ENCODE results near the gene NPLOC4.
A peak's percentile ranks its signal among the peaks of the same experiment; 100 is the strongest.
"Not testable (repeated sequence)": the region's sequence is repeated elsewhere in the genome, so short reads cannot be mapped to it uniquely, and the experiment has no call there.

The NPLOC4 gene

GRCh38 chr17:81675515-81676221 lies 38.8 kb upstream of the NPLOC4 start:
- not testable (repeated sequence) for H3K4me3 ChIP-seq (ENCODE audit: low read depth, low read length); H3K27ac ChIP-seq (ENCODE audit: low read depth, low read length); H3K9me3 ChIP-seq (ENCODE audit: control insufficient read depth, insufficient read depth, low read length); H3K9ac ChIP-seq (ENCODE audit: low read depth, low read length); H3K27me3 ChIP-seq (ENCODE audit: control insufficient read depth, insufficient read depth, low read length); H3K4me1 ChIP-seq (ENCODE audit: control insufficient read depth, insufficient read depth, low read length)
- H3K36me3 ChIP-seq (ENCODE audit: control insufficient read depth, insufficient read depth, low read length) = peaks cover 38% of the 10 kb centered on the region

- H3K36me3 ChIP-seq (ENCODE audit: control insufficient read depth, insufficient read depth, low read length) = peaks cover 57% of the 10 kb centered on the region
- H3K9me3 ChIP-seq (ENCODE audit: control insufficient read depth, insufficient read depth, low read length) = no peaks in the 10 kb centered on the region
- no peak overlapping the region for H3K9ac ChIP-seq (ENCODE audit: low read depth, low read length)
- H3K27me3 ChIP-seq (ENCODE audit: control insufficient read depth, insufficient read depth, low read length) = no peaks in the 10 kb centered on the region
- H3K27ac ChIP-seq (ENCODE audit: low read depth, low read length) = no peak overlapping the region
- H3K4me1 ChIP-seq (ENCODE audit: control insufficient read depth, insufficient read depth, low read length) = no peaks in the 10 kb centered on the region
- no peak overlapping the region for H3K4me3 ChIP-seq (ENCODE audit: low read depth, low read length)
Observed at GRCh38 chr17:81673561-81674258, 36.8 kb upstream of the NPLOC4 start.

GRCh38 chr17:81672954-81673353 lies 36.0 kb upstream of the NPLOC4 start:
- Histone ChIP-seq H3K9me3 (ENCODE audit: control insufficient read depth, insufficient read depth, low read length) (no peaks in the 10 kb centered on the region), H3K9ac (ENCODE audit: low read depth, low read length) (no peak overlapping the region), H3K4me3 (ENCODE audit: low read depth, low read length) (no peak overlapping the region), H3K27me3 (ENCODE audit: control insufficient read depth, insufficient read depth, low read length) (no peaks in the 10 kb centered on the region), H3K4me1 (ENCODE audit: control insufficient read depth, insufficient read depth, low read length) (no peaks in the 10 kb centered on the region), H3K36me3 (ENCODE audit: control insufficient read depth, insufficient read depth, low read length) (peaks cover 65% of the 10 kb centered on the region), H3K27ac (ENCODE audit: low read depth, low read length) (no peak overlapping the region)

- H3K4me1 ChIP-seq (ENCODE audit: control insufficient read depth, insufficient read depth, low read length) = no peaks in the 10 kb centered on the region
- H3K9ac ChIP-seq (ENCODE audit: low read depth, low read length) = no peak overlapping the region
- H3K27ac ChIP-seq (ENCODE audit: low read depth, low read length) = no peak overlapping the region
- H3K27me3 ChIP-seq (ENCODE audit: control insufficient read depth, insufficient read depth, low read length) = no peaks in the 10 kb centered on the region
- no peak overlapping the region for H3K4me3 ChIP-seq (ENCODE audit: low read depth, low read length)
- H3K36me3 ChIP-seq (ENCODE audit: control insufficient read depth, insufficient read depth, low read length) = peaks cover 68% of the 10 kb centered on the region
- no peaks in the 10 kb centered on the region for H3K9me3 ChIP-seq (ENCODE audit: control insufficient read depth, insufficient read depth, low read length)
Observed at GRCh38 chr17:81672504-81672903, 35.6 kb upstream of the NPLOC4 start.

- Histone ChIP-seq H3K9ac (ENCODE audit: low read depth, low read length) (no peak overlapping the region), H3K27me3 (ENCODE audit: control insufficient read depth, insufficient read depth, low read length) (no peaks in the 10 kb centered on the region), H3K36me3 (ENCODE audit: control insufficient read depth, insufficient read depth, low read length) (peaks cover 57% of the 10 kb centered on the region), H3K4me1 (ENCODE audit: control insufficient read depth, insufficient read depth, low read length) (peaks cover 5% of the 10 kb centered on the region; the same call in 1 of the 2 replicates), H3K4me3 (ENCODE audit: low read depth, low read length) (0 out of 2 replicates have a peak overlapping the region, but pooled peaks have one; percentile 14), H3K27ac (ENCODE audit: low read depth, low read length) (no peak overlapping the region), H3K9me3 (ENCODE audit: control insufficient read depth, insufficient read depth, low read length) (no peaks in the 10 kb centered on the region)
Observed at GRCh38 chr17:81667754-81668153, 30.8 kb upstream of the NPLOC4 start.

- Histone ChIP-seq H3K4me1 (ENCODE audit: control insufficient read depth, insufficient read depth, low read length) (peaks cover 5% of the 10 kb centered on the region; the same call in 1 of the 2 replicates), H3K9ac (ENCODE audit: low read depth, low read length) (peak within 1 kb of the TSS; percentile 85), H3K36me3 (ENCODE audit: control insufficient read depth, insufficient read depth, low read length) (peaks cover 45% of the 10 kb centered on the region)
Observed at GRCh38 chr17:81666342-81667191, 29.7 kb upstream of the NPLOC4 start, which contains the start of the genes CCDC137 and OXLD1. Gene CCDC137 (plus strand): TSS chr17:81666737. CDS start chr17:81666767, 30 bp downstream. Gene OXLD1 (minus strand): TSS chr17:81666605. CDS start chr17:81666577, 28 bp downstream.

GRCh38 chr17:81666092-81666341 lies 29.1 kb upstream of the NPLOC4 start:
- peak overlapping the region; percentile 89 for H3K27ac ChIP-seq (ENCODE audit: low read depth, low read length)
- H3K9me3 ChIP-seq (ENCODE audit: control insufficient read depth, insufficient read depth, low read length) = no peaks in the 10 kb centered on the region
- peak overlapping the region; percentile 93 for H3K4me3 ChIP-seq (ENCODE audit: low read depth, low read length)
- H3K4me1 ChIP-seq (ENCODE audit: control insufficient read depth, insufficient read depth, low read length) = peaks cover 5% of the 10 kb centered on the region; the same call in 1 of the 2 replicates
- H3K9ac ChIP-seq (ENCODE audit: low read depth, low read length) = peak overlapping the region; percentile 27; the same call in 1 of the 2 replicates
- H3K36me3 ChIP-seq (ENCODE audit: control insufficient read depth, insufficient read depth, low read length) = peaks cover 39% of the 10 kb centered on the region
- H3K27me3 ChIP-seq (ENCODE audit: control insufficient read depth, insufficient read depth, low read length) = no peaks in the 10 kb centered on the region

More at GRCh38 chr17:81666342-81667191, 29.7 kb upstream of the NPLOC4 start, which contains the start of the genes CCDC137 and OXLD1:
- Histone ChIP-seq H3K27me3 (ENCODE audit: control insufficient read depth, insufficient read depth, low read length) (no peaks in the 10 kb centered on the region), H3K27ac (ENCODE audit: low read depth, low read length) (peak within 1 kb of the TSS; percentile 89), H3K9me3 (ENCODE audit: control insufficient read depth, insufficient read depth, low read length) (no peaks in the 10 kb centered on the region), H3K4me3 (ENCODE audit: low read depth, low read length) (peak within 1 kb of the TSS; percentile 93)

GRCh38 chr17:81665205-81666091 lies 28.5 kb upstream of the NPLOC4 start:
- no peaks in the 10 kb centered on the region for H3K9me3 ChIP-seq (ENCODE audit: control insufficient read depth, insufficient read depth, low read length)
- peak overlapping the region; percentile 27; the same call in 1 of the 2 replicates for H3K9ac ChIP-seq (ENCODE audit: low read depth, low read length)
- no peaks in the 10 kb centered on the region for H3K27me3 ChIP-seq (ENCODE audit: control insufficient read depth, insufficient read depth, low read length)
- H3K36me3 ChIP-seq (ENCODE audit: control insufficient read depth, insufficient read depth, low read length) = peaks cover 34% of the 10 kb centered on the region
- peak overlapping the region; percentile 89 for H3K27ac ChIP-seq (ENCODE audit: low read depth, low read length)
- H3K4me1 ChIP-seq (ENCODE audit: control insufficient read depth, insufficient read depth, low read length) = peaks cover 5% of the 10 kb centered on the region; the same call in 1 of the 2 replicates
- peak overlapping the region; percentile 93 for H3K4me3 ChIP-seq (ENCODE audit: low read depth, low read length)

GRCh38 chr17:81664051-81664470 lies 27.1 kb upstream of the NPLOC4 start:
- no peak overlapping the region for H3K4me3 ChIP-seq (ENCODE audit: low read depth, low read length)
- no peaks in the 10 kb centered on the region for H3K27me3 ChIP-seq (ENCODE audit: control insufficient read depth, insufficient read depth, low read length)
- H3K4me1 ChIP-seq (ENCODE audit: control insufficient read depth, insufficient read depth, low read length) = peaks cover 5% of the 10 kb centered on the region; the same call in 1 of the 2 replicates
- H3K9me3 ChIP-seq (ENCODE audit: control insufficient read depth, insufficient read depth, low read length) = no peaks in the 10 kb centered on the region
- H3K9ac ChIP-seq (ENCODE audit: low read depth, low read length) = no peak overlapping the region
- H3K27ac ChIP-seq (ENCODE audit: low read depth, low read length) = no peak overlapping the region
- H3K36me3 ChIP-seq (ENCODE audit: control insufficient read depth, insufficient read depth, low read length) = peaks cover 20% of the 10 kb centered on the region

GRCh38 chr17:81662002-81662401 lies 25.1 kb upstream of the NPLOC4 start:
- no peak overlapping the region for H3K4me3 ChIP-seq (ENCODE audit: low read depth, low read length)
- no peaks in the 10 kb centered on the region for H3K9me3 ChIP-seq (ENCODE audit: control insufficient read depth, insufficient read depth, low read length)
- no peaks in the 10 kb centered on the region for H3K27me3 ChIP-seq (ENCODE audit: control insufficient read depth, insufficient read depth, low read length)
- H3K27ac ChIP-seq (ENCODE audit: low read depth, low read length) = no peak overlapping the region
- H3K4me1 ChIP-seq (ENCODE audit: control insufficient read depth, insufficient read depth, low read length) = peaks cover 5% of the 10 kb centered on the region; the same call in 1 of the 2 replicates
- no peak overlapping the region for H3K9ac ChIP-seq (ENCODE audit: low read depth, low read length)
- peaks cover 6% of the 10 kb centered on the region; the same call in 1 of the 2 replicates for H3K36me3 ChIP-seq (ENCODE audit: control insufficient read depth, insufficient read depth, low read length)
